Suprapubic skin (tissue), 2 donors: Measurements from ENCODE around the gene KIF25.

Experiments used
- EP300 ChIP-seq: sonication (generic); formaldehyde crosslinking; IDR thresholded peaks from one replicate; pipeline ENCODE4 v1.6.1; 2017; ENCODE audit warnings: antibody characterized with exemption
- POLR2A ChIP-seq, 2 donors: fragments of 450-650 bp; IDR thresholded peaks; one replicate each; pipeline ENCODE4 v1.6.1; 2017; ENCODE audit warnings: antibody characterized with exemption in 2 of 2, mild to moderate bottlenecking in 2 of 2, moderate library complexity in 2 of 2

GRCh38 chr6:168001029-168001332 lies 3.5 kb downstream of the KIF25 start:
- TF ChIP-seq EP300, result no peak
- TF ChIP-seq POLR2A (IDR thresholded peaks at IDR 0.05), result no peak
